Esophagus squamous epithelium (tissue), 5 donors: ENCODE measurements around the gene SLC9A9. TPM values are rescaled to one million over a fixed set of nuclear protein-coding genes. Genes with fewer than 3 reads are reported as not detected.

ENCODE experiments used
- DNase-seq: peaks from one replicate; lab custom pipeline; 2025; lab: John Stamatoyannopoulos, UW
- H3K27ac ChIP-seq, 4 donors: fragments of 200-600 bp; sonication (generic); one replicate each; pipeline ENCODE4 v1.5.1; 2016 to 2019; ENCODE audit warnings: mild to moderate bottlenecking in 1 of 4
- H3K27me3 ChIP-seq, 4 donors: fragments of 200-600 bp; sonication (generic); 1 replicate in 3 of 4; 2 replicates in 1 of 4; pipeline versions ENCODE4 v1.5.1 to v1.6.0; 2017 to 2021; ENCODE audit warnings: antibody characterized with exemption in 1 of 4
- H3K36me3 ChIP-seq, 3 donors: fragments of 200-600 bp; sonication (generic); one replicate each; pipeline ENCODE4 v1.5.1; 2016 to 2019
- H3K4me1 ChIP-seq, 3 donors: fragments of 200-600 bp; sonication (generic); one replicate each; pipeline ENCODE4 v1.5.1; 2017 to 2019
- H3K4me3 ChIP-seq, 4 donors: fragments of 200-600 bp; sonication (generic); 1 replicate in 3 of 4; 2 replicates in 1 of 4; pipeline ENCODE4 v1.5.1; 2016 to 2019; ENCODE audit warnings: mild to moderate bottlenecking in 2 of 4, moderate library complexity in 1 of 4
- H3K9me3 ChIP-seq, 3 donors: fragments of 200-600 bp; sonication (generic); one replicate each; pipeline ENCODE4 v1.5.1; 2016 to 2019
- POLR2A ChIP-seq, 4 donors: fragments of 450-650 bp; IDR thresholded peaks; one replicate each; pipeline ENCODE4 v1.6.1; 2017; ENCODE audit warnings: antibody characterized with exemption in 4 of 4, mild to moderate bottlenecking in 4 of 4, moderate library complexity in 3 of 4
- WGBS, 2 donors: methylation state at CpG; one replicate each; pipeline ENCODE4 v1.1.5; 2018; 5-methylcytosine and 5-hydroxymethylcytosine counted together
- intact Hi-C: fragments of 100-400 bp; cut with DNase I; formaldehyde crosslinking; loops from one replicate; pipeline ENCODE4 v1.15.0; 2022
- total RNA-seq, 4 donors: library from RNA; depleted of rRNA; stranded (reverse); fragments of >200 nt; gene quantifications; one replicate each; pipeline ENCODE4 v1.1.0, GENCODE V29; 2016
- TF ChIP-seq, protein P1 (sequence below), 6 experiments: fragments of 450-650 bp in 4 of 6; fragments of 200-600 bp in 2 of 6; sonication (generic) in 2 of 6; IDR thresholded peaks; one replicate each; pipeline ENCODE4 v1.5.1; 2016 to 2019; ENCODE audit warnings: antibody characterized with exemption in 6 of 6, mild to moderate bottlenecking in 4 of 6, moderate library complexity in 4 of 6
- donor health status: DM: yes; HTN: yes; CAD: no.

SLC9A9 gene
- total RNA-seq, 4 donors from 2014 or later, result 11.2 to 22.3 (median 18.9) TPM

- H3K4me1 ChIP-seq, result peaks cover 0 to 3% (median 0%) of the 10 kb centered on the region in 3 donors
- H3K9me3 ChIP-seq, result no peaks in the 10 kb centered on the region
- intact Hi-C loops, result no loop called here
- no peaks in the 10 kb centered on the region for H3K27me3 ChIP-seq
- DNase-seq, result no peak
- H3K36me3 ChIP-seq, result peaks cover 0 to 6% (median 0%) of the 10 kb centered on the region in 3 donors
- TF ChIP-seq, protein P1, sequence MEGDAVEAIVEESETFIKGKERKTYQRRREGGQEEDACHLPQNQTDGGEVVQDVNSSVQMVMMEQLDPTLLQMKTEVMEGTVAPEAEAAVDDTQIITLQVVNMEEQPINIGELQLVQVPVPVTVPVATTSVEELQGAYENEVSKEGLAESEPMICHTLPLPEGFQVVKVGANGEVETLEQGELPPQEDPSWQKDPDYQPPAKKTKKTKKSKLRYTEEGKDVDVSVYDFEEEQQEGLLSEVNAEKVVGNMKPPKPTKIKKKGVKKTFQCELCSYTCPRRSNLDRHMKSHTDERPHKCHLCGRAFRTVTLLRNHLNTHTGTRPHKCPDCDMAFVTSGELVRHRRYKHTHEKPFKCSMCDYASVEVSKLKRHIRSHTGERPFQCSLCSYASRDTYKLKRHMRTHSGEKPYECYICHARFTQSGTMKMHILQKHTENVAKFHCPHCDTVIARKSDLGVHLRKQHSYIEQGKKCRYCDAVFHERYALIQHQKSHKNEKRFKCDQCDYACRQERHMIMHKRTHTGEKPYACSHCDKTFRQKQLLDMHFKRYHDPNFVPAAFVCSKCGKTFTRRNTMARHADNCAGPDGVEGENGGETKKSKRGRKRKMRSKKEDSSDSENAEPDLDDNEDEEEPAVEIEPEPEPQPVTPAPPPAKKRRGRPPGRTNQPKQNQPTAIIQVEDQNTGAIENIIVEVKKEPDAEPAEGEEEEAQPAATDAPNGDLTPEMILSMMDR (IDR thresholded peaks at IDR 0.05), result no peak
- no peak for TF ChIP-seq POLR2A (IDR thresholded peaks at IDR 0.05)
- no peak overlapping the region for H3K4me3 ChIP-seq
- 90% methylated on average over 2 of the region's 2 CpGs for WGBS, 2 donors
- no peak overlapping the region for H3K27ac ChIP-seq
Measured at GRCh38 chr3:143361589-143361988, 486.7 kb downstream of the SLC9A9 start.

DNA sequence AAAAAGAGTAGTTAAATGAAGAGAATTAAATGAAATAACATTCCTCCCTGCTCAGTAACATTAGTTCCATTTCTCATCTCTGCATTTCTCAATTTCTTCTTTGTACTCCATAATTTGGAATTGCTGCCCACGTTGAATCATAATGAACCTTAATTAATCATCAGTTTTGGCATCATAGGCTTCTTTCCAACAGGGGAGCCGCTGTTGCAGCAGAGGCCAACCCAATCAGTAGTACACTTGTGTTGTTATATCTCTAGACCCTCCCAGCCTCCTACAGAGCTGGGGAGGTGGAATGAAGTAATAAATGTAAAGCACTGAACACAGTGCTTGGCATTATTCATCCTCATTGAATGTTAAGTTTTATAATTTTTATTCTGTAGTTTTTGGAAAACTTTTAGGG is 488.0 kb downstream of the SLC9A9 start:
- intact Hi-C loops, result no loop called here

DNA sequence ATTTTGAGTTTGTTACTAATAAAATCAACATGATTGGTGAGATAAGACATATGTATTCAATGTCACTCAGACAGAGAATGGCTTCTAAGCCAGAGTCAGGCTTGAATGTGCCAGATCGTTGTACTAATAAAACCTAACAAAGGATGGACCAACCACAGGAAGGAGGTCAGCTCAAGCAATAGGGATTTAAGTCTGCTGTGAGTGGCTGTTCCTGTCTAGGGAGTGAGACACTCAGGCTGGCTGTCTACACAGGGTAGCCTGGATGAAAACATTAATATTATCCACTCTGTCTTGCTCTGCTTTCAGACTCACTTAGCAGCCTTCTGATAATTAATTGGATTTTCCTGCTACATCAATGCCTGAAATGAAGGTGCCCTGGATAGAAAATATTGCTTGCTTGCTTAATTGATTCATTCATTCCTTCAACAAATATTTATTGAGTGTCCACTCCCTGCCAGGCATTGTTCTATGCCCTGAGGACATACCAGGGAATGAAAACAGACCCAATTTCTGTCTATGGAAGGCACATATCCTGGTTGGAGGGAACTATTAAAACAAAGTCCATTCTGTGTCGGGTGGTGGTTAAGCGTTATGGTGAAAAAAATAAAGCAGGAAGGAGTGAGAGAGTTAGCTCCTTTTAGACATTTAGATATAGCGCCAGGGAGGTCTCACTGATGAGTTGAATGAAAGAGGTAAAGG is 489.3 kb downstream of the SLC9A9 start:
- H3K36me3 ChIP-seq, result peaks cover 0 to 6% (median 0%) of the 10 kb centered on the region in 3 donors
- no peaks in the 10 kb centered on the region for H3K9me3 ChIP-seq
- no peak overlapping the region for H3K27ac ChIP-seq
- H3K4me1 ChIP-seq, result peaks cover 0 to 3% (median 0%) of the 10 kb centered on the region in 3 donors
- H3K4me3 ChIP-seq, result no peak overlapping the region
- 64 to 82% methylated on average over 4 of the region's 4 CpGs for WGBS, 2 donors
- intact Hi-C loops, result no loop called here
- no peak for DNase-seq
- TF ChIP-seq, protein P1 (IDR thresholded peaks at IDR 0.05), result no peak
- TF ChIP-seq POLR2A (IDR thresholded peaks at IDR 0.05), result no peak
- no peaks in the 10 kb centered on the region for H3K27me3 ChIP-seq

More for the DNA sequence above, 488.0 kb downstream of the SLC9A9 start:
- Histone ChIP-seq H3K27me3 (no peaks in the 10 kb centered on the region), H3K4me3 (no peak overlapping the region), H3K36me3 (peaks cover 0 to 6% (median 0%) of the 10 kb centered on the region in 3 donors), H3K9me3 (no peaks in the 10 kb centered on the region), H3K27ac (no peak overlapping the region), H3K4me1 (peaks cover 0 to 3% (median 0%) of the 10 kb centered on the region in 3 donors)
- DNase-seq, result no peak
- TF ChIP-seq, protein P1 (IDR thresholded peaks at IDR 0.05), result no peak
- TF ChIP-seq POLR2A (IDR thresholded peaks at IDR 0.05), result no peak
- WGBS, 2 donors, result 19 to 29% methylated on average over 2 of the region's 2 CpGs

DNA sequence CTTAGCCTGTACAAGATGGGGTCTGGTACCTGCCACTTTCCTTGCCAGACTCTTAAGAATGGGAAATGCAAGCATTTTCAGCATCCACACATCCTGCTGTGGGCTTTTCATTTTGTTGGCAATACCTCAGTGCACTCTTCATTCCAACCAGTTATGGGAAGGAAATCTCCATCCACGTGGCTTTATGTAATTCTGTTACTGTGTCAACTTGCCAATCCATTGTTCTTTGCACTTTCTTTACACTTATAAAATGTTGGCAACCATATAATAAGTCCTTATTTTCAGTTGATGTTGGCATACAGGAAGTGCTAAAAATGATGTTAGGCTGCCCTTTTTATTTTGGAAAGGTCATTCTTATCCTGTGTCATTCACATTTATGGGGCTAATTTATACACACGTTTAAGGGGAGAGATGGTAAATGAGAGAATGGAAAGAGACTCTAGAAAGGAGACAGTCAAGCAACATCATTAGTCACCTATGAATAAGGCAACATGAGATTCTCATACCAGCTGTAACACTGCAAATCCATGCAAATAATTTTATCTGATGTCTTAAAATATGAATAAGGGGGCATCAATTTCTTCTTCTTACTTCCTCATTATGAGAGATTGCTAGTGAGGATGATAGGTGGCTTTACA is 490.0 kb downstream of the SLC9A9 start:
- no peak for TF ChIP-seq POLR2A (IDR thresholded peaks at IDR 0.05)
- TF ChIP-seq, protein P1 (IDR thresholded peaks at IDR 0.05), result no peak

DNA sequence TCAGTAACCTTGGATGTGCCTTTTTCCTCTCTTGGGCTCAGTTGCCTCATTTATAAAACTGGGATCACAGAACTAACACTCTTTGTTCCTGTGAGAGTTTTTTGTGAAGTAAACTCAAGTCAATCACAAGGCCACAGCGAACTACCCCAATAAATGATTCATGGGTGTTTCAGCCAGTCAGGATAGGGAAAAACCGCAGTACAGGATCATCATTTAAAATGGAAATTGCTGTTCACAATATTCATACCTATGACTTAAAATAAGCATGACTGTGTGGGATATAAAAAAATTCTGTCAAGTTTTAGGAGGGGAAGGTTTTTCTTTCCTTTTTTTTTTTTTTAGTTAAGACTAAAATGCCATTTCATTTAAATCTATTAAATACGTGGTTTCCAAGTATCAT is 490.6 kb downstream of the SLC9A9 start:
- no peak for DNase-seq
- intact Hi-C loops, result no loop called here
- WGBS, 2 donors, result 63 to 78% methylated on average over 3 of the region's 3 CpGs
- peaks cover 0 to 3% (median 0%) of the 10 kb centered on the region in 3 donors for H3K4me1 ChIP-seq
- no peak overlapping the region for H3K4me3 ChIP-seq
- peaks cover 0 to 6% (median 0%) of the 10 kb centered on the region in 3 donors for H3K36me3 ChIP-seq
- H3K9me3 ChIP-seq, result no peaks in the 10 kb centered on the region
- TF ChIP-seq, protein P1 (IDR thresholded peaks at IDR 0.05), result no peak
- TF ChIP-seq POLR2A (IDR thresholded peaks at IDR 0.05), result no peak
- H3K27me3 ChIP-seq, result no peaks in the 10 kb centered on the region
- H3K27ac ChIP-seq, result no peak overlapping the region

More for the DNA sequence above, 490.0 kb downstream of the SLC9A9 start:
- intact Hi-C loops, result no loop called here
- H3K27me3 ChIP-seq, result no peaks in the 10 kb centered on the region
- no peaks in the 10 kb centered on the region for H3K9me3 ChIP-seq
- 27% methylated on average over 2 of the region's 2 CpGs for WGBS, 2 donors
- H3K27ac ChIP-seq, result no peak overlapping the region
- peaks cover 0 to 3% (median 0%) of the 10 kb centered on the region in 3 donors for H3K4me1 ChIP-seq
- H3K36me3 ChIP-seq, result peaks cover 0 to 6% (median 0%) of the 10 kb centered on the region in 3 donors
- no peak for DNase-seq
- H3K4me3 ChIP-seq, result no peak overlapping the region
